ENCODE data around the gene CACNG4.
A peak's percentile ranks its signal among the peaks of the same experiment; 100 is the strongest.

Gene CACNG4

GRCh38 chr17:67017910-67018309 lies 53.4 kb downstream of the CACNG4 start:
- TF ChIP-seq ESRRG (CRISPR knock-in tag; IDR thresholded peaks at IDR 0.05) (no peak), GLIS3 (CRISPR knock-in tag; IDR thresholded peaks at IDR 0.05) (no peak), ZNF70 (CRISPR knock-in tag; IDR thresholded peaks at IDR 0.05) (no peak), TOX (CRISPR knock-in tag; IDR thresholded peaks at IDR 0.05; ENCODE audit: borderline replicate concordance) (no peak), ZNF565 (CRISPR knock-in tag; conservative IDR thresholded peaks at IDR 0.05; ENCODE audit: low read depth) (no peak), TSHZ2 (CRISPR knock-in tag; IDR thresholded peaks at IDR 0.05) (no peak), ZNF8 (CRISPR knock-in tag; IDR thresholded peaks at IDR 0.05) (no peak), CSDC2 (CRISPR knock-in tag; IDR thresholded peaks at IDR 0.05) (no peak), PATZ1 (CRISPR knock-in tag; IDR thresholded peaks at IDR 0.05; ENCODE audit: borderline replicate concordance) (no peak), ARNTL (CRISPR knock-in tag; IDR thresholded peaks at IDR 0.05; ENCODE audit: borderline replicate concordance, low read depth) (no peak), TCF4 (CRISPR knock-in tag; IDR thresholded peaks at IDR 0.05; ENCODE audit: borderline replicate concordance) (no peak), ZFP3 (CRISPR knock-in tag; IDR thresholded peaks at IDR 0.05) (no peak), RARB (CRISPR knock-in tag; IDR thresholded peaks at IDR 0.05) (no peak), ZC3H10 (CRISPR knock-in tag; IDR thresholded peaks at IDR 0.05) (no peak), CREB5 (CRISPR knock-in tag; IDR thresholded peaks at IDR 0.05; ENCODE audit: low read depth) (no peak), ZFP30 (CRISPR knock-in tag; IDR thresholded peaks at IDR 0.05) (no peak), SNAI2 (CRISPR knock-in tag; IDR thresholded peaks at IDR 0.05) (no peak)
- no peak for ATAC-seq

GRCh38 chr17:67018471-67019434 lies 54.2 kb downstream of the CACNG4 start:
- ATAC-seq = peak; percentile 8; the same call in 2 of the 3 replicates
- TF ChIP-seq ZNF8 (CRISPR knock-in tag; IDR thresholded peaks at IDR 0.05) (0 out of 2 replicates have a peak, but pooled peaks have one; percentile 48), ZFP30 (CRISPR knock-in tag; IDR thresholded peaks at IDR 0.05) (no peak)

- TF ChIP-seq CREB5 (CRISPR knock-in tag; IDR thresholded peaks at IDR 0.05; ENCODE audit: low read depth) (no peak), CSRNP3 (CRISPR knock-in tag; IDR thresholded peaks at IDR 0.05) (no peak), ZFP3 (CRISPR knock-in tag; IDR thresholded peaks at IDR 0.05) (no peak), TSHZ2 (CRISPR knock-in tag; IDR thresholded peaks at IDR 0.05) (no peak), CSDC2 (CRISPR knock-in tag; IDR thresholded peaks at IDR 0.05) (no peak), SNAI2 (CRISPR knock-in tag; IDR thresholded peaks at IDR 0.05) (no peak), ZC3H10 (CRISPR knock-in tag; IDR thresholded peaks at IDR 0.05) (no peak), ZNF565 (CRISPR knock-in tag; conservative IDR thresholded peaks at IDR 0.05; ENCODE audit: low read depth) (no peak), ISL1 (CRISPR knock-in tag; IDR thresholded peaks at IDR 0.05) (no peak), OSR1 (CRISPR knock-in tag; IDR thresholded peaks at IDR 0.05) (no peak)
- no peak for ATAC-seq
Observed at GRCh38 chr17:67019809-67020208, 55.3 kb downstream of the CACNG4 start.

All from SK-N-SH treated with all-trans-retinoic acid at 6 μM for 48 hours (cell line).